Neural cell (in vitro differentiated cells): ENCODE data around the gene TEX9. TPM values are rescaled to one million over a fixed set of nuclear protein-coding genes. Genes with fewer than 3 reads are reported as not detected.

ENCODE experiments used
- H2AFZ ChIP-seq: fragments of 200-600, 300-800 bp; sonication (generic), shearing (Covaris generic); 2 replicates; pipeline ENCODE4 v1.6.0; 2014; ENCODE audit warnings: low read depth, mild to moderate bottlenecking, antibody characterized with exemption, low read length, moderate library complexity
- H3F3A ChIP-seq: fragments of 200-600 bp; shearing (Covaris generic); 2 replicates; pipeline ENCODE4 v1.6.1; 2016; ENCODE audit warnings: mild to moderate bottlenecking, moderate library complexity, mixed read lengths, antibody characterized with exemption, low read length; ENCODE audit not compliant: insufficient read depth, poor library complexity, severe bottlenecking
- H3K27ac ChIP-seq: fragments of 200-600, 300-800 bp; sonication (generic), shearing (Covaris generic); 2 replicates; pipeline ENCODE4 v1.5.1; 2014; ENCODE audit warnings: mild to moderate bottlenecking, low read length, moderate library complexity
- H3K27me3 ChIP-seq: fragments of 300-800, 200-600 bp; sonication (generic), shearing (Covaris generic); 2 replicates; pipeline ENCODE4 v1.6.0; 2014; ENCODE audit warnings: mild to moderate bottlenecking, low read depth, low read length, moderate library complexity; ENCODE audit not compliant: insufficient read depth
- H3K36me3 ChIP-seq: fragments of 300-800, 200-600 bp; sonication (generic), shearing (Covaris generic); 2 replicates; pipeline ENCODE4 v1.5.1; 2014; ENCODE audit warnings: mild to moderate bottlenecking, antibody characterized with exemption, low read length, moderate library complexity; ENCODE audit not compliant: insufficient read depth
- H3K4me2 ChIP-seq: fragments of 300-800, 200-600 bp; sonication (generic), shearing (Covaris generic); 2 replicates; pipeline ENCODE4 v1.6.0; 2014; ENCODE audit warnings: mild to moderate bottlenecking, low read length
- H3K4me3 ChIP-seq: fragments of 300-800, 200-600 bp; sonication (generic), shearing (Covaris generic); 2 replicates; pipeline ENCODE4 v1.5.1; 2014; ENCODE audit warnings: mild to moderate bottlenecking, low read length, moderate library complexity
- H3K79me2 ChIP-seq: fragments of 200-600 bp; shearing (Covaris generic); replicated peaks from 2 replicates; pipeline ENCODE4 v1.6.0; 2014; ENCODE audit warnings: mild to moderate bottlenecking, low read length, moderate library complexity; ENCODE audit not compliant: insufficient read depth
- H3K9ac ChIP-seq: fragments of 300-800, 200-600 bp; sonication (generic), shearing (Covaris generic); 2 replicates; pipeline ENCODE4 v1.6.1; 2016; ENCODE audit warnings: mild to moderate bottlenecking, low read length, mixed read lengths
- H3K9me2 ChIP-seq: fragments of 200-600 bp; shearing (Covaris generic); 2 replicates; pipeline ENCODE4 v1.6.1; 2016; ENCODE audit warnings: mild to moderate bottlenecking, low read length, mixed read lengths; ENCODE audit not compliant: insufficient read depth
- H3K9me3 ChIP-seq: fragments of 200-600, 300-800 bp; sonication (generic), shearing (Covaris generic); 2 replicates; pipeline ENCODE4 v1.6.1; 2016; ENCODE audit warnings: mild to moderate bottlenecking, mixed run types, low read length, moderate library complexity, mixed read lengths
- H4K20me1 ChIP-seq: fragments of 200-600 bp; shearing (Covaris generic); 2 replicates; pipeline ENCODE4 v1.6.1; 2016; ENCODE audit warnings: mild to moderate bottlenecking, mixed run types; ENCODE audit not compliant: insufficient read depth
- CTCF ChIP-seq: fragments of 450-650 bp; IDR thresholded peaks from 2 replicates; pipeline ENCODE4 v1.5.1; 2014; ENCODE audit warnings: antibody characterized with exemption, mild to moderate bottlenecking, moderate library complexity; ENCODE audit not compliant: poor library complexity, severe bottlenecking
- EP300 ChIP-seq: fragments of 450-650 bp; conservative IDR thresholded peaks from 2 replicates; pipeline ENCODE4 v1.6.1; 2014; ENCODE audit warnings: antibody characterized with exemption, mild to moderate bottlenecking, moderate library complexity; ENCODE audit not compliant: poor library complexity, severe bottlenecking
- EZH2 ChIP-seq: fragments of 200-600, 300-800 bp; shearing (Covaris generic), sonication (generic); IDR thresholded peaks from 2 replicates; pipeline ENCODE4 v1.6.1; 2014; ENCODE audit warnings: antibody characterized with exemption, low read length, borderline replicate concordance, mild to moderate bottlenecking; ENCODE audit not compliant: insufficient read depth, poor library complexity, severe bottlenecking
- MXI1 ChIP-seq: fragments of 450-650 bp; conservative IDR thresholded peaks from 2 replicates; pipeline ENCODE4 v1.6.1; 2014; ENCODE audit warnings: antibody characterized with exemption, mild to moderate bottlenecking; ENCODE audit not compliant: poor library complexity, severe bottlenecking
- POLR2AphosphoS5 ChIP-seq: IDR thresholded peaks from 2 replicates; pipeline ENCODE4 v1.6.1; 2012
- RAD21 ChIP-seq: fragments of 450-650 bp; conservative IDR thresholded peaks from 2 replicates; pipeline ENCODE4 v1.6.1; 2014; ENCODE audit warnings: antibody characterized with exemption, mild to moderate bottlenecking, moderate library complexity
- REST ChIP-seq: IDR thresholded peaks from 2 replicates; pipeline ENCODE4 v1.6.1; 2012; ENCODE audit warnings: borderline replicate concordance
- SMC3 ChIP-seq: fragments of 450-650 bp; conservative IDR thresholded peaks from 2 replicates; pipeline ENCODE4 v1.6.1; 2014; ENCODE audit warnings: antibody characterized with exemption, mild to moderate bottlenecking, moderate library complexity; ENCODE audit not compliant: poor library complexity
- TAF1 ChIP-seq: IDR thresholded peaks from 2 replicates; pipeline ENCODE4 v1.6.1; 2012; ENCODE audit warnings: low read depth
- polyA plus RNA-seq: library from polyadenylated mRNA; depleted of rRNA; stranded (reverse); fragments of >200 nt; gene quantifications from 2 replicates; pipeline ENCODE4 v1.2.3, GENCODE V29; 2014

Gene TEX9
- polyA plus RNA-seq, 1 donor from 2014 or later = 23.6 TPM

GRCh38 chr15:56356616-56357015 is 8.6 kb upstream of the TEX9 start:
- Histone ChIP-seq H3K9me3 (no peaks in the 10 kb centered on the region), H3K4me3 (no peak overlapping the region), H3K27ac (no peak overlapping the region), H4K20me1 (no peaks in the 10 kb centered on the region), H3K27me3 (no peaks in the 10 kb centered on the region), H3K9me2 (no peaks in the 10 kb centered on the region), H3K79me2 (no peaks in the 10 kb centered on the region), H3F3A (no peaks in the 10 kb centered on the region), H3K9ac (no peak overlapping the region), H3K36me3 (no peaks in the 10 kb centered on the region), H3K4me2 (no peak overlapping the region), H2AFZ (no peak overlapping the region)
- TF ChIP-seq CTCF = no peak
- no peak for TF ChIP-seq EP300
- TF ChIP-seq SMC3 = no peak
- TF ChIP-seq MXI1 = no peak
- TF ChIP-seq REST = no peak
- TF ChIP-seq EZH2 = no peak
- no peak for TF ChIP-seq TAF1
- no peak for TF ChIP-seq RAD21
- TF ChIP-seq POLR2AphosphoS5 = no peak

- TF ChIP-seq RAD21 = no peak
- H3K9ac ChIP-seq = no peak overlapping the region
- no peaks in the 10 kb centered on the region for H3K9me3 ChIP-seq
- H3K79me2 ChIP-seq = no peaks in the 10 kb centered on the region
- no peak overlapping the region for H3K4me2 ChIP-seq
- H3K4me3 ChIP-seq = no peak overlapping the region
- no peak overlapping the region for H2AFZ ChIP-seq
- H3K27ac ChIP-seq = no peak overlapping the region
- no peaks in the 10 kb centered on the region for H3F3A ChIP-seq
- H3K27me3 ChIP-seq = no peaks in the 10 kb centered on the region
- no peaks in the 10 kb centered on the region for H3K9me2 ChIP-seq
- no peaks in the 10 kb centered on the region for H4K20me1 ChIP-seq
- no peaks in the 10 kb centered on the region for H3K36me3 ChIP-seq
These were observed 6.6 kb upstream of the TEX9 start for GRCh38 chr15:56358604-56359003.

GRCh38 chr15:56361987-56362386 is 3.2 kb upstream of the TEX9 start:
- Histone ChIP-seq H3K79me2 (peaks cover 17% of the 10 kb centered on the region), H3K36me3 (no peaks in the 10 kb centered on the region), H3F3A (no peaks in the 10 kb centered on the region), H3K9me3 (no peaks in the 10 kb centered on the region), H3K9me2 (no peaks in the 10 kb centered on the region), H3K9ac (no peak overlapping the region), H3K4me3 (no peak overlapping the region), H2AFZ (no peak overlapping the region), H4K20me1 (no peaks in the 10 kb centered on the region), H3K27ac (no peak overlapping the region), H3K4me2 (no peak overlapping the region), H3K27me3 (no peaks in the 10 kb centered on the region)
- TF ChIP-seq EZH2 (no peak), EP300 (no peak), REST (no peak), TAF1 (no peak), RAD21 (no peak), POLR2AphosphoS5 (no peak), CTCF (no peak), SMC3 (no peak), MXI1 (no peak)
